ENCODE measurements around the gene CNTNAP4.

GRCh38 chr16:76390476-76390875 is 113.3 kb downstream of the CNTNAP4 start:
- no peak for TF ChIP-seq POLR2A (IDR thresholded peaks at IDR 0.05; ENCODE audit: low read length)
- TF ChIP-seq GATA1 (IDR thresholded peaks at IDR 0.05; ENCODE audit: low read depth, low read length), result no peak
